Measurements from ENCODE around the gene PC.

DNA sequence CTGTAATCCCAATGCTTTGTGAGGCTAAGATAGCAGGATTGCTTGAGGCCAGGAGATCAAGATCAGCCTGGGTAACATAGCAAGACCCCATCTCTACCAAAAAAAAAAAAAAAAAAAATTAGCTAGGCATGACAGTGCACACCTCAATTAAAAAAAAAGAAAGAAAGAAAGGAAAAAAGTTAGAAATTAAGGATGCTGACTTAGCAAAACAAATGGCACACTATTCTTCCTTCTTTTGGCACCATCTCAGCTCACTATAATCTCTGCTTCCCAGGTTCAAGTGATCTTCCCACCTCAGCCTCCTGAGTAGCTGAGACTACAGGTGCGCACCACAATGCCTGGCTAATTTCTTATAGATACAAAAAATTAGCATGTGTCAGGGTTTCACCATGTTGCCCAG, 33.9 kb downstream of the PC start:
- no peak for TF ChIP-seq POLR2A (IDR thresholded peaks at IDR 0.05)
- TF ChIP-seq, protein P1, sequence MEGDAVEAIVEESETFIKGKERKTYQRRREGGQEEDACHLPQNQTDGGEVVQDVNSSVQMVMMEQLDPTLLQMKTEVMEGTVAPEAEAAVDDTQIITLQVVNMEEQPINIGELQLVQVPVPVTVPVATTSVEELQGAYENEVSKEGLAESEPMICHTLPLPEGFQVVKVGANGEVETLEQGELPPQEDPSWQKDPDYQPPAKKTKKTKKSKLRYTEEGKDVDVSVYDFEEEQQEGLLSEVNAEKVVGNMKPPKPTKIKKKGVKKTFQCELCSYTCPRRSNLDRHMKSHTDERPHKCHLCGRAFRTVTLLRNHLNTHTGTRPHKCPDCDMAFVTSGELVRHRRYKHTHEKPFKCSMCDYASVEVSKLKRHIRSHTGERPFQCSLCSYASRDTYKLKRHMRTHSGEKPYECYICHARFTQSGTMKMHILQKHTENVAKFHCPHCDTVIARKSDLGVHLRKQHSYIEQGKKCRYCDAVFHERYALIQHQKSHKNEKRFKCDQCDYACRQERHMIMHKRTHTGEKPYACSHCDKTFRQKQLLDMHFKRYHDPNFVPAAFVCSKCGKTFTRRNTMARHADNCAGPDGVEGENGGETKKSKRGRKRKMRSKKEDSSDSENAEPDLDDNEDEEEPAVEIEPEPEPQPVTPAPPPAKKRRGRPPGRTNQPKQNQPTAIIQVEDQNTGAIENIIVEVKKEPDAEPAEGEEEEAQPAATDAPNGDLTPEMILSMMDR (IDR thresholded peaks at IDR 0.05) = no peak

Data from ovary (tissue), 3 donors.